ENCODE measurements around the gene CD99L2. TPM values are rescaled to one million over a fixed set of nuclear protein-coding genes. Genes with fewer than 3 reads are reported as not detected.
A peak's percentile ranks its signal among the peaks of the same experiment; 100 is the strongest.

CD99L2 gene
- total RNA-seq, 2 donors from 2014 or later: 11.3 to 18.7 TPM

GRCh38 chrX:150767475-150768131, 130.9 kb downstream of the CD99L2 start:
- Histone ChIP-seq H3K9me3 (ENCODE audit: control insufficient read depth, low read length) (no peaks in the 10 kb centered on the region), H3K4me1 (ENCODE audit: control insufficient read depth, insufficient read depth, low read length) (no peaks in the 10 kb centered on the region), H3K4me3 (ENCODE audit: low read length) (no peak overlapping the region), H3K9ac (ENCODE audit: extremely low read depth, low read length, poor library complexity, severe bottlenecking) (no peak overlapping the region), H3K36me3 (ENCODE audit: control insufficient read depth, insufficient read depth, low read length) (no peaks in the 10 kb centered on the region), H3K27me3 (ENCODE audit: control insufficient read depth, insufficient read depth, low read length, poor library complexity, severe bottlenecking) (no peaks in the 10 kb centered on the region), H3K27ac (ENCODE audit: low read depth, low read length) (no peak overlapping the region)
- no peak for TF ChIP-seq CTCF (conservative IDR thresholded peaks at IDR 0.05)
- peak; percentile 33 for DNase-seq
- 91 to 100% methylated on average over 3 to 17 of the region's 17 CpGs for WGBS, 2 experiments (ENCODE audit: insufficient coverage in 1 of 2, insufficient read length in 1 of 2)
- no peak overlapping the region for H3K4me3 Mint-ChIP-seq
- H3K9me3 Mint-ChIP-seq: peaks cover 5% of the 10 kb centered on the region
- peaks cover 7% of the 10 kb centered on the region for H3K4me1 Mint-ChIP-seq
- H3K27me3 Mint-ChIP-seq (ENCODE audit: insufficient read depth): no peaks in the 10 kb centered on the region
- peaks cover 33% of the 10 kb centered on the region for H3K36me3 Mint-ChIP-seq (ENCODE audit: low read depth)
- H3K27ac Mint-ChIP-seq: no peak overlapping the region

GRCh38 chrX:150767045-150767395, 131.4 kb downstream of the CD99L2 start:
- no peaks in the 10 kb centered on the region for H3K9me3 ChIP-seq (ENCODE audit: control insufficient read depth, low read length)
- H3K27ac ChIP-seq (ENCODE audit: low read depth, low read length): no peak overlapping the region
- H3K4me3 ChIP-seq (ENCODE audit: low read length): no peak overlapping the region
- DNase-seq: peak; percentile 57
- no peak overlapping the region for H3K27ac Mint-ChIP-seq
- H3K9ac ChIP-seq (ENCODE audit: extremely low read depth, low read length, poor library complexity, severe bottlenecking): no peak overlapping the region
- H3K9me3 Mint-ChIP-seq: peaks cover 6% of the 10 kb centered on the region
- WGBS, 2 experiments (ENCODE audit: insufficient coverage in 1 of 2, insufficient read length in 1 of 2): 97 to 100% methylated on average over 1 to 7 of the region's 9 CpGs
- H3K4me1 ChIP-seq (ENCODE audit: control insufficient read depth, insufficient read depth, low read length): no peaks in the 10 kb centered on the region
- no peak overlapping the region for H3K4me3 Mint-ChIP-seq
- TF ChIP-seq CTCF (conservative IDR thresholded peaks at IDR 0.05): no peak
- H3K36me3 Mint-ChIP-seq (ENCODE audit: low read depth): peaks cover 31% of the 10 kb centered on the region
- peaks cover 3% of the 10 kb centered on the region for H3K4me1 Mint-ChIP-seq
- H3K36me3 ChIP-seq (ENCODE audit: control insufficient read depth, insufficient read depth, low read length): no peaks in the 10 kb centered on the region
- H3K27me3 Mint-ChIP-seq (ENCODE audit: insufficient read depth): no peaks in the 10 kb centered on the region
- H3K27me3 ChIP-seq (ENCODE audit: control insufficient read depth, insufficient read depth, low read length, poor library complexity, severe bottlenecking): no peaks in the 10 kb centered on the region

GRCh38 chrX:150766351-150767044, 132.0 kb downstream of the CD99L2 start:
- peaks cover 3% of the 10 kb centered on the region for H3K4me1 Mint-ChIP-seq
- peak; percentile 60 for TF ChIP-seq CTCF (conservative IDR thresholded peaks at IDR 0.05)
- no peaks in the 10 kb centered on the region for H3K27me3 ChIP-seq (ENCODE audit: control insufficient read depth, insufficient read depth, low read length, poor library complexity, severe bottlenecking)
- no peaks in the 10 kb centered on the region for H3K9me3 ChIP-seq (ENCODE audit: control insufficient read depth, low read length)
- no peaks in the 10 kb centered on the region for H3K4me1 ChIP-seq (ENCODE audit: control insufficient read depth, insufficient read depth, low read length)
- H3K9me3 Mint-ChIP-seq: peaks cover 4% of the 10 kb centered on the region
- H3K9ac ChIP-seq (ENCODE audit: extremely low read depth, low read length, poor library complexity, severe bottlenecking): no peak overlapping the region
- peaks cover 31% of the 10 kb centered on the region for H3K36me3 Mint-ChIP-seq (ENCODE audit: low read depth)
- DNase-seq: peak; percentile 71
- WGBS, 2 experiments (ENCODE audit: insufficient coverage in 1 of 2, insufficient read length in 1 of 2): 91 to 92% methylated on average over 4 to 13 of the region's 13 CpGs
- no peaks in the 10 kb centered on the region for H3K36me3 ChIP-seq (ENCODE audit: control insufficient read depth, insufficient read depth, low read length)
- H3K27ac Mint-ChIP-seq: peak overlapping the region; percentile 50
- no peak overlapping the region for H3K4me3 Mint-ChIP-seq
- no peak overlapping the region for H3K27ac ChIP-seq (ENCODE audit: low read depth, low read length)
- H3K27me3 Mint-ChIP-seq (ENCODE audit: insufficient read depth): no peaks in the 10 kb centered on the region
- no peak overlapping the region for H3K4me3 ChIP-seq (ENCODE audit: low read length)

Data from endodermal cell (in vitro differentiated cells).